Suprapubic skin (tissue), 4 donors: ENCODE results near the gene SVEP1. TPM values are rescaled to one million over a fixed set of nuclear protein-coding genes. Genes with fewer than 3 reads are reported as not detected.

Experiments
- DNase-seq, 2 donors: peaks; one replicate each; pipeline ENCODE4 v3.0.0-alpha.2; 2019; ENCODE audit warnings: low spot score in 2 of 2
- H3K27ac ChIP-seq: fragments of 200-600 bp; sonication (generic); one replicate; pipeline ENCODE4 v1.5.1; 2019
- H3K27me3 ChIP-seq: fragments of 200-600 bp; sonication (generic); one replicate; pipeline ENCODE4 v1.5.1; 2019
- H3K36me3 ChIP-seq: fragments of 200-600 bp; sonication (generic); one replicate; pipeline ENCODE4 v1.5.1; 2019
- H3K4me1 ChIP-seq: fragments of 200-600 bp; sonication (generic); one replicate; pipeline ENCODE4 v1.5.1; 2019
- H3K4me3 ChIP-seq: fragments of 200-600 bp; sonication (generic); one replicate; pipeline ENCODE4 v1.5.1; 2019; ENCODE audit warnings: mild to moderate bottlenecking
- H3K9me3 ChIP-seq: fragments of 200-600 bp; sonication (generic); one replicate; pipeline ENCODE4 v1.5.1; 2019
- CTCF ChIP-seq, 2 donors: fragments of 200-600 bp in 1 of 2; fragments of 450-650 bp in 1 of 2; sonication (generic) in 1 of 2; IDR thresholded peaks; one replicate each; pipeline ENCODE4 v1.5.1; 2016 to 2019; ENCODE audit warnings: antibody characterized with exemption in 2 of 2, mild to moderate bottlenecking in 1 of 2, moderate library complexity in 1 of 2
- EP300 ChIP-seq: sonication (generic); formaldehyde crosslinking; IDR thresholded peaks from one replicate; pipeline ENCODE4 v1.6.1; 2017; ENCODE audit warnings: antibody characterized with exemption
- POLR2A ChIP-seq, 2 donors: fragments of 450-650 bp; IDR thresholded peaks; one replicate each; pipeline ENCODE4 v1.6.1; 2017; ENCODE audit warnings: antibody characterized with exemption in 2 of 2, mild to moderate bottlenecking in 2 of 2, moderate library complexity in 2 of 2
- POLR2AphosphoS5 ChIP-seq, 3 donors: sonication (generic); formaldehyde crosslinking; IDR thresholded peaks; one replicate each; pipeline ENCODE4 v1.6.1; 2017; ENCODE audit warnings: antibody characterized with exemption in 3 of 3
- WGBS: methylation state at CpG from one replicate; pipeline ENCODE4 v1.1.5; 2018; 5-methylcytosine and 5-hydroxymethylcytosine counted together
- total RNA-seq, 4 donors: library from RNA; depleted of rRNA; stranded (reverse); fragments of >200 nt; gene quantifications; one replicate each; pipeline ENCODE4 v1.1.0, GENCODE V29; 2016

SVEP1 gene
- total RNA-seq, 4 donors from 2014 or later = 5.8 to 15.6 (median 11.2) TPM

- no peaks in the 10 kb centered on the region for H3K27me3 ChIP-seq
- H3K9me3 ChIP-seq = no peaks in the 10 kb centered on the region
- 75% methylated on average over 3 of the region's 3 CpGs for WGBS
- H3K27ac ChIP-seq = no peak overlapping the region
- H3K4me1 ChIP-seq = no peaks in the 10 kb centered on the region
- DNase-seq = no peak
- TF ChIP-seq POLR2AphosphoS5 (IDR thresholded peaks at IDR 0.05) (no peak), CTCF (IDR thresholded peaks at IDR 0.05) (no peak), POLR2A (IDR thresholded peaks at IDR 0.05) (no peak), EP300 (no peak)
- no peak overlapping the region for H3K4me3 ChIP-seq
- H3K36me3 ChIP-seq = no peaks in the 10 kb centered on the region
Observed at GRCh38 chr9:110463499-110463898, 116.0 kb downstream of the SVEP1 start.

GRCh38 chr9:110457245-110457644 lies 122.3 kb downstream of the SVEP1 start:
- TF ChIP-seq POLR2AphosphoS5 (IDR thresholded peaks at IDR 0.05) (no peak), POLR2A (IDR thresholded peaks at IDR 0.05) (no peak), CTCF (IDR thresholded peaks at IDR 0.05) (no peak), EP300 (no peak)
- WGBS = 77% methylated on average over 3 of the region's 3 CpGs
- DNase-seq = no peak
- Histone ChIP-seq H3K4me3 (no peak overlapping the region), H3K4me1 (no peaks in the 10 kb centered on the region), H3K9me3 (no peaks in the 10 kb centered on the region), H3K27ac (no peak overlapping the region), H3K36me3 (no peaks in the 10 kb centered on the region), H3K27me3 (no peaks in the 10 kb centered on the region)

- no peaks in the 10 kb centered on the region for H3K9me3 ChIP-seq
- no peak for DNase-seq
- 0% methylated on average over 1 of the region's 1 CpG for WGBS
- H3K27me3 ChIP-seq = no peaks in the 10 kb centered on the region
- H3K4me3 ChIP-seq = no peak overlapping the region
- H3K36me3 ChIP-seq = no peaks in the 10 kb centered on the region
- no peak overlapping the region for H3K27ac ChIP-seq
- no peak for TF ChIP-seq CTCF (IDR thresholded peaks at IDR 0.05)
- no peak for TF ChIP-seq EP300
- TF ChIP-seq POLR2A (IDR thresholded peaks at IDR 0.05) = no peak
- no peak for TF ChIP-seq POLR2AphosphoS5 (IDR thresholded peaks at IDR 0.05)
- no peaks in the 10 kb centered on the region for H3K4me1 ChIP-seq
Observed at GRCh38 chr9:110456681-110457080, 122.9 kb downstream of the SVEP1 start.

GRCh38 chr9:110455860-110456259 lies 123.7 kb downstream of the SVEP1 start:
- no peak for DNase-seq
- no peaks in the 10 kb centered on the region for H3K36me3 ChIP-seq
- TF ChIP-seq CTCF (IDR thresholded peaks at IDR 0.05) = no peak
- no peak for TF ChIP-seq EP300
- TF ChIP-seq POLR2A (IDR thresholded peaks at IDR 0.05) = no peak
- no peak for TF ChIP-seq POLR2AphosphoS5 (IDR thresholded peaks at IDR 0.05)
- H3K27ac ChIP-seq = no peak overlapping the region
- no peaks in the 10 kb centered on the region for H3K4me1 ChIP-seq
- no peaks in the 10 kb centered on the region for H3K27me3 ChIP-seq
- H3K9me3 ChIP-seq = no peaks in the 10 kb centered on the region
- no peak overlapping the region for H3K4me3 ChIP-seq

GRCh38 chr9:110452227-110452801 lies 127.2 kb downstream of the SVEP1 start:
- DNase-seq = no peak
- Histone ChIP-seq H3K27me3 (no peaks in the 10 kb centered on the region), H3K27ac (no peak overlapping the region), H3K4me3 (no peak overlapping the region), H3K36me3 (no peaks in the 10 kb centered on the region), H3K9me3 (no peaks in the 10 kb centered on the region), H3K4me1 (no peaks in the 10 kb centered on the region)
- WGBS = 34% methylated on average over 3 of the region's 3 CpGs
- TF ChIP-seq POLR2AphosphoS5 (IDR thresholded peaks at IDR 0.05) (no peak), POLR2A (IDR thresholded peaks at IDR 0.05) (no peak), CTCF (IDR thresholded peaks at IDR 0.05) (no peak), EP300 (no peak)
